Keratinocyte (primary cell): ENCODE results near the gene ELK3. TPM values are rescaled to one million over a fixed set of nuclear protein-coding genes. Genes with fewer than 3 reads are reported as not detected.

Experiments used
- DNase-seq: peaks from one replicate; pipeline ENCODE4 v3.0.0-alpha.2; 2011; ENCODE audit warnings: low read depth, missing footprints, low spot score
- FAIRE-seq: peaks from 2 replicates; lab custom pipeline; 2011; peaks lifted over from hg19 to GRCh38; lab: Jason Lieb, UNC
- H2AFZ ChIP-seq: 2 replicates; pipeline ENCODE4 v1.6.0; 2012; ENCODE audit warnings: low read length, control low read depth, inconsistent platforms; ENCODE audit not compliant: control insufficient read depth
- H3K27ac ChIP-seq: 2 replicates; pipeline ENCODE4 v1.5.1; 2011; ENCODE audit warnings: low read length; ENCODE audit not compliant: control insufficient read depth, insufficient read depth
- H3K27me3 ChIP-seq: 3 replicates; pipeline ENCODE4 v1.6.0; 2011; ENCODE audit warnings: low read length; ENCODE audit not compliant: control insufficient read depth, insufficient read depth; ENCODE audit errors: extremely low read depth
- H3K36me3 ChIP-seq, 2 experiments: 2 replicates in 1 of 2; 3 replicates in 1 of 2; pipeline ENCODE4 v1.5.1; 2011; ENCODE audit warnings: low read length in 2 of 2, mild to moderate bottlenecking in 1 of 2; ENCODE audit not compliant: control insufficient read depth in 2 of 2, insufficient read depth in 2 of 2; ENCODE audit errors: extremely low read depth in 1 of 2
- H3K4me1 ChIP-seq: 3 replicates; pipeline ENCODE4 v1.5.1; 2011; ENCODE audit warnings: low read length; ENCODE audit not compliant: control insufficient read depth, insufficient read depth; ENCODE audit errors: extremely low read depth
- H3K4me2 ChIP-seq: 3 replicates; pipeline ENCODE4 v1.6.0; 2011; ENCODE audit warnings: low read depth, low read length; ENCODE audit not compliant: control insufficient read depth, insufficient read depth; ENCODE audit errors: extremely low read depth
- H3K4me3 ChIP-seq, 3 experiments: fragments of 200-600 bp in 1 of 3; sonication (generic) in 1 of 3; 2 replicates in 2 of 3; 3 replicates in 1 of 3; pipeline ENCODE4 v1.5.1; 2011 to 2016; ENCODE audit warnings: low read length in 3 of 3, mild to moderate bottlenecking in 3 of 3, control low read depth in 2 of 3, inconsistent platforms in 1 of 3, low read depth in 1 of 3, mixed read lengths in 1 of 3, mixed run types in 1 of 3, moderate library complexity in 1 of 3; ENCODE audit not compliant: control insufficient read depth in 2 of 3, insufficient read depth in 2 of 3; ENCODE audit errors: extremely low read depth in 1 of 3
- H3K79me2 ChIP-seq: 2 replicates; pipeline ENCODE4 v1.6.0; 2012; ENCODE audit warnings: low read length; ENCODE audit not compliant: control insufficient read depth, insufficient read depth
- H3K9ac ChIP-seq: 3 replicates; pipeline ENCODE4 v1.6.0; 2011; ENCODE audit warnings: low read length; ENCODE audit not compliant: control insufficient read depth, insufficient read depth; ENCODE audit errors: extremely low read depth
- H3K9me1 ChIP-seq: 3 replicates; pipeline ENCODE4 v1.6.0; 2011; ENCODE audit warnings: low read length; ENCODE audit not compliant: control insufficient read depth, insufficient read depth; ENCODE audit errors: extremely low read depth
- H3K9me3 ChIP-seq: 2 replicates; pipeline ENCODE4 v1.5.1; 2012; ENCODE audit warnings: low read depth, low read length; ENCODE audit not compliant: control insufficient read depth
- H4K20me1 ChIP-seq: 3 replicates; pipeline ENCODE4 v1.6.0; 2011; ENCODE audit warnings: low read length; ENCODE audit not compliant: control insufficient read depth, insufficient read depth; ENCODE audit errors: extremely low read depth
- EZH2 ChIP-seq: IDR thresholded peaks from one replicate; pipeline ENCODE4 v1.6.1; 2012; ENCODE audit warnings: inconsistent platforms, mild to moderate bottlenecking, low read length, moderate library complexity
- dilution Hi-C: fragments of 300-500 bp; cut with MboI; formaldehyde crosslinking; loops from one replicate; pipeline ENCODE4 v1.7.0; 2020; ENCODE audit warnings: low sequenced_read_pairs; ENCODE audit not compliant: extremely low pct_ligation_motif_present
- polyA plus RNA-seq, 5 experiments: library from polyadenylated mRNA; depleted of rRNA in 3 of 5; stranded (reverse) in 3 of 5; stranded (forward) in 1 of 5; unstranded in 1 of 5; fragments of >200 nt; gene quantifications; 1 replicate in 1 of 5; 2 replicates in 3 of 5; 3 replicates in 1 of 5; pipeline versions ENCODE4 v1.2.1 to v1.2.3, GENCODE V29; 2011 to 2012; ENCODE audit warnings: missing spikeins in 2 of 5, low read depth in 1 of 5, low replicate concordance in 1 of 5
- TF ChIP-seq, protein P1 (sequence below), 3 experiments: IDR thresholded peaks in 1 of 3; conservative IDR thresholded peaks in 1 of 3; optimal IDR thresholded peaks in 1 of 3; 2 replicates in 2 of 3; 3 replicates in 1 of 3; pipeline versions ENCODE3 to v1.5.1; 2011; ENCODE audit warnings: low read length in 3 of 3, mild to moderate bottlenecking in 3 of 3, moderate library complexity in 2 of 3, control low read depth in 1 of 3, inconsistent platforms in 1 of 3; ENCODE audit not compliant: insufficient read depth in 2 of 3; ENCODE audit errors: extremely low read depth in 1 of 3

ELK3 gene
- polyA plus RNA-seq, 1 donor (not counting 4 experiments of a cell fraction or from before 2014, with no cell fraction given) = 28.2 TPM

DNA sequence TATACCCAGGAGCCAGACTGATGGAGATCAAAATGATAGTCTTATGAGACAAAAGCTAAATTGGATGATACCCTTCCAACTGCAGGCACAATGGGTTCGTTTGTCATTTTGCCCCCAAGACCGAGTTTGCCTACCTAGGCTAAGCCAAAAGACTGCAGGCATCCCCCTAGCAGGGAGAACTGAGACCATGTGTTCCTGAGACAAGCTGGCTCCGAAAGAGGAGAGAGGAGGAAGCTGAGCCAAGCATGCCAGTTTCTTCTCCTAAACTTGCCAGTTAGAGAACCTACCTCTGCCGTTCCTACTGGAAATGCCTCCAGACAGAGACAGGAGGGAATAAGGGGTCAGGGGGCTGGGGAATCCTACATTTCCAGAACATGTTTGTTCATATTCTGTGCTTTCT is 8.3 kb upstream of the ELK3 start:
- no peaks in the 10 kb centered on the region for H3K79me2 ChIP-seq
- H3K36me3 ChIP-seq = no peaks in the 10 kb centered on the region
- H3K4me1 ChIP-seq = no peaks in the 10 kb centered on the region
- no peak overlapping the region for H3K9ac ChIP-seq
- H3K4me3 ChIP-seq = no peak overlapping the region
- H3K4me2 ChIP-seq = no peak overlapping the region
- no peaks in the 10 kb centered on the region for H3K9me1 ChIP-seq
- no peak overlapping the region for H2AFZ ChIP-seq
- no peaks in the 10 kb centered on the region for H3K27me3 ChIP-seq
- FAIRE-seq (no peak), DNase-seq (no peak)
- no peaks in the 10 kb centered on the region for H4K20me1 ChIP-seq
- TF ChIP-seq, protein P1, sequence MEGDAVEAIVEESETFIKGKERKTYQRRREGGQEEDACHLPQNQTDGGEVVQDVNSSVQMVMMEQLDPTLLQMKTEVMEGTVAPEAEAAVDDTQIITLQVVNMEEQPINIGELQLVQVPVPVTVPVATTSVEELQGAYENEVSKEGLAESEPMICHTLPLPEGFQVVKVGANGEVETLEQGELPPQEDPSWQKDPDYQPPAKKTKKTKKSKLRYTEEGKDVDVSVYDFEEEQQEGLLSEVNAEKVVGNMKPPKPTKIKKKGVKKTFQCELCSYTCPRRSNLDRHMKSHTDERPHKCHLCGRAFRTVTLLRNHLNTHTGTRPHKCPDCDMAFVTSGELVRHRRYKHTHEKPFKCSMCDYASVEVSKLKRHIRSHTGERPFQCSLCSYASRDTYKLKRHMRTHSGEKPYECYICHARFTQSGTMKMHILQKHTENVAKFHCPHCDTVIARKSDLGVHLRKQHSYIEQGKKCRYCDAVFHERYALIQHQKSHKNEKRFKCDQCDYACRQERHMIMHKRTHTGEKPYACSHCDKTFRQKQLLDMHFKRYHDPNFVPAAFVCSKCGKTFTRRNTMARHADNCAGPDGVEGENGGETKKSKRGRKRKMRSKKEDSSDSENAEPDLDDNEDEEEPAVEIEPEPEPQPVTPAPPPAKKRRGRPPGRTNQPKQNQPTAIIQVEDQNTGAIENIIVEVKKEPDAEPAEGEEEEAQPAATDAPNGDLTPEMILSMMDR (optimal IDR thresholded peaks at IDR 0.05 in 1 of 3, IDR thresholded peaks at IDR 0.05 in 1 of 3, conservative IDR thresholded peaks at IDR 0.05 in 1 of 3; ENCODE audit: extremely low read depth in 1 of 3, insufficient read depth in 2 of 3, low read length in 3 of 3) = no peak
- TF ChIP-seq EZH2 = no peak
- no peak overlapping the region for H3K27ac ChIP-seq
- dilution Hi-C loops = no loop called here
- no peaks in the 10 kb centered on the region for H3K9me3 ChIP-seq

DNA sequence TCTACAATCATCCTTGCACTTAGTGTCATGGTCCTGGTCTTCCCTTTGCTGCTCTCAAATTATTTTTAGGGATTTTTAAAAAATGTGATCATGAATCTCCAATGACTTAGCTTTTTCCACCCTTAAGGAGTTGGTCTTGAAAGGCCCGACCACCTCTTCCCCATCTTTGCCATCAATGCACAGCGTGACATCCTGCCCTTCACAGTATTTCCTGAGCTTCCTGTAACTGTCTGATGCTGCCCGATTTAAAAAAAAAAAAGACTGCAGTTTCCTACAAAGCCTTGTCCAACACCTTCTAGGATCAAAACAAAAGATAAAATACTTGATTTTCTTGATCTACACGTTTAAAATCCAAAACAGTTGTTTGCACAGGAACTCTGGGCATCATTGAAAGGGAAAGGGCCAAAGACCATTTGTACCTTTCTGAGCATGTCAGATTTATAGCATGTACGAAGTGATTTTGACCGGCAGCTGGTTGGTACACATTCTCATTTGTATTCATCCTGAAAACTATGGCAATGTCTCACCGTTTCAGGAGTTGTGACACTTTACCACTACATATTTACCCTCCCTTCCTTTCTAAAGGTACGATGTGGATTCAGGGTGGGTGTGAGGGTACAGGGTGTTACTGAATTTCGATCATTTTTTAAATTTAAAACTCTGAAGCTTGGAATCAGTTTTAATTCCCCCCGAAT is 7.4 kb upstream of the ELK3 start:
- no peaks in the 10 kb centered on the region for H3K79me2 ChIP-seq
- no peaks in the 10 kb centered on the region for H3K27me3 ChIP-seq
- FAIRE-seq (no peak), DNase-seq (no peak)
- no peak overlapping the region for H3K4me3 ChIP-seq
- no peak overlapping the region for H2AFZ ChIP-seq
- no peaks in the 10 kb centered on the region for H3K36me3 ChIP-seq
- H3K27ac ChIP-seq = no peak overlapping the region
- no peak overlapping the region for H3K9ac ChIP-seq
- H3K4me2 ChIP-seq = no peak overlapping the region
- no peak for TF ChIP-seq EZH2
- TF ChIP-seq, protein P1 (optimal IDR thresholded peaks at IDR 0.05 in 1 of 3, IDR thresholded peaks at IDR 0.05 in 1 of 3, conservative IDR thresholded peaks at IDR 0.05 in 1 of 3; ENCODE audit: extremely low read depth in 1 of 3, insufficient read depth in 2 of 3, low read length in 3 of 3) = no peak
- dilution Hi-C loops = no loop called here
- H3K9me1 ChIP-seq = no peaks in the 10 kb centered on the region
- H3K4me1 ChIP-seq = no peaks in the 10 kb centered on the region
- no peaks in the 10 kb centered on the region for H3K9me3 ChIP-seq
- H4K20me1 ChIP-seq = no peaks in the 10 kb centered on the region
